ENCODE measurements around the gene MPDZ. TPM values are rescaled to one million over a fixed set of nuclear protein-coding genes. Genes with fewer than 3 reads are reported as not detected.

MPDZ gene
- total and polyA plus RNA-seq, 2 of the 13 experiments (the other 11 are each of a cell fraction or from before 2014, with no cell fraction given), result 12.4 to 14.7 TPM

- no peak for TF ChIP-seq DBP (CRISPR knock-in tag; IDR thresholded peaks at IDR 0.05; ENCODE audit: not compliant biosample characterization)
- TF ChIP-seq TAF15 (IDR thresholded peaks at IDR 0.05; ENCODE audit: low read depth, low read length, poor library complexity, severe bottlenecking), result no peak
- TF ChIP-seq MAFF (IDR thresholded peaks at IDR 0.05; ENCODE audit: low read depth, low read length), result no peak
- TF ChIP-seq AHR (CRISPR knock-in tag; IDR thresholded peaks at IDR 0.05), result no peak
- TF ChIP-seq KDM1A (CRISPR knock-in tag; IDR thresholded peaks at IDR 0.05), result no peak
- no peak for TF ChIP-seq THAP7 (CRISPR knock-in tag; IDR thresholded peaks at IDR 0.05)
- no peak for TF ChIP-seq ZSCAN31 (CRISPR knock-in tag; IDR thresholded peaks at IDR 0.05; ENCODE audit: low read depth)
- TF ChIP-seq TIGD3 (CRISPR knock-in tag; IDR thresholded peaks at IDR 0.05; ENCODE audit: borderline replicate concordance), result no peak
- no peak for TF ChIP-seq DMTF1 (CRISPR knock-in tag; IDR thresholded peaks at IDR 0.05)
- no peak for TF ChIP-seq ZNF337 (CRISPR knock-in tag; IDR thresholded peaks at IDR 0.05; ENCODE audit: borderline replicate concordance, low read depth)
- TF ChIP-seq ATF1 (CRISPR knock-in tag; IDR thresholded peaks at IDR 0.05), result no peak
Measured at GRCh38 chr9:13089666-13090065, 189.8 kb downstream of the MPDZ start (continued).
